Effector memory CD4-positive, alpha-beta T cell (primary cell): Measurements from ENCODE around the gene PIK3C2G.

Experiments used
- DNase-seq, 3 donors: peaks; one replicate each; pipeline ENCODE4 v3.0.0-alpha.2; 2020
- H3K27ac ChIP-seq: 2 replicates; pipeline ENCODE4 v1.7.0; 2013; ENCODE audit warnings: mild to moderate bottlenecking, low read length, moderate library complexity; ENCODE audit not compliant: insufficient read depth, poor library complexity, severe bottlenecking
- H3K27me3 ChIP-seq: replicated peaks from 2 replicates; pipeline ENCODE4 v1.7.0; 2013; ENCODE audit warnings: mild to moderate bottlenecking, low read length; ENCODE audit not compliant: insufficient read depth, control insufficient read depth, poor library complexity, severe bottlenecking
- H3K36me3 ChIP-seq: 2 replicates; pipeline ENCODE4 v1.7.0; 2013; ENCODE audit warnings: mild to moderate bottlenecking, low read length, moderate library complexity; ENCODE audit not compliant: control insufficient read depth, insufficient read depth
- H3K4me1 ChIP-seq: 2 replicates; pipeline ENCODE4 v1.7.0; 2013; ENCODE audit warnings: low read length, mild to moderate bottlenecking; ENCODE audit not compliant: control insufficient read depth, insufficient read depth, poor library complexity, severe bottlenecking
- H3K4me3 ChIP-seq: 2 replicates; pipeline ENCODE4 v1.7.0; 2013; ENCODE audit warnings: low read length, low read depth, mild to moderate bottlenecking; ENCODE audit not compliant: insufficient read depth, poor library complexity, severe bottlenecking
- H3K9me3 ChIP-seq: 2 replicates; pipeline ENCODE4 v1.7.0; 2013; ENCODE audit warnings: mild to moderate bottlenecking, low read length, moderate library complexity; ENCODE audit not compliant: control insufficient read depth

The PIK3C2G gene

GRCh38 chr12:18651525-18651924, 390.2 kb downstream of the PIK3C2G start:
- Histone ChIP-seq H3K27me3 (no peaks in the 10 kb centered on the region), H3K4me3 (no peak overlapping the region)

GRCh38 chr12:18652596-18652995, 391.3 kb downstream of the PIK3C2G start:
- Histone ChIP-seq H3K27ac (no peak overlapping the region), H3K9me3 (no peaks in the 10 kb centered on the region), H3K27me3 (no peaks in the 10 kb centered on the region), H3K4me3 (no peak overlapping the region), H3K4me1 (no peaks in the 10 kb centered on the region), H3K36me3 (no peaks in the 10 kb centered on the region)
- no peak for DNase-seq

More at GRCh38 chr12:18651525-18651924, 390.2 kb downstream of the PIK3C2G start:
- H3K9me3 ChIP-seq, result no peaks in the 10 kb centered on the region
- H3K4me1 ChIP-seq, result no peaks in the 10 kb centered on the region
- no peak overlapping the region for H3K27ac ChIP-seq
- DNase-seq, result no peak
- H3K36me3 ChIP-seq, result no peaks in the 10 kb centered on the region

GRCh38 chr12:18653465-18653864, 392.1 kb downstream of the PIK3C2G start:
- Histone ChIP-seq H3K27ac (no peak overlapping the region), H3K4me1 (no peaks in the 10 kb centered on the region), H3K9me3 (no peaks in the 10 kb centered on the region), H3K36me3 (no peaks in the 10 kb centered on the region), H3K27me3 (no peaks in the 10 kb centered on the region), H3K4me3 (no peak overlapping the region)
- DNase-seq, result no peak

- H3K9me3 ChIP-seq, result no peaks in the 10 kb centered on the region
- no peaks in the 10 kb centered on the region for H3K36me3 ChIP-seq
- H3K4me3 ChIP-seq, result no peak overlapping the region
- no peak for DNase-seq
- no peaks in the 10 kb centered on the region for H3K27me3 ChIP-seq
- H3K27ac ChIP-seq, result no peak overlapping the region
- H3K4me1 ChIP-seq, result no peaks in the 10 kb centered on the region
Measured at GRCh38 chr12:18655351-18655750, 394.0 kb downstream of the PIK3C2G start.

- DNase-seq, result no peak
- Histone ChIP-seq H3K4me1 (no peaks in the 10 kb centered on the region), H3K9me3 (no peaks in the 10 kb centered on the region), H3K36me3 (no peaks in the 10 kb centered on the region), H3K27ac (no peak overlapping the region), H3K27me3 (no peaks in the 10 kb centered on the region), H3K4me3 (no peak overlapping the region)
Measured at GRCh38 chr12:18658179-18658578, 396.9 kb downstream of the PIK3C2G start.

GRCh38 chr12:18658829-18659228, 397.5 kb downstream of the PIK3C2G start:
- H3K36me3 ChIP-seq, result no peaks in the 10 kb centered on the region
- no peaks in the 10 kb centered on the region for H3K4me1 ChIP-seq
- no peak overlapping the region for H3K27ac ChIP-seq
- no peaks in the 10 kb centered on the region for H3K27me3 ChIP-seq
- no peaks in the 10 kb centered on the region for H3K9me3 ChIP-seq
- H3K4me3 ChIP-seq, result no peak overlapping the region
- no peak for DNase-seq

GRCh38 chr12:18676141-18676540, 414.8 kb downstream of the PIK3C2G start:
- H3K9me3 ChIP-seq, result no peaks in the 10 kb centered on the region
- no peaks in the 10 kb centered on the region for H3K4me1 ChIP-seq
- H3K27me3 ChIP-seq, result no peaks in the 10 kb centered on the region
- H3K4me3 ChIP-seq, result no peak overlapping the region
- no peak overlapping the region for H3K27ac ChIP-seq
- H3K36me3 ChIP-seq, result no peaks in the 10 kb centered on the region
- no peak for DNase-seq

- Histone ChIP-seq H3K4me1 (no peaks in the 10 kb centered on the region), H3K4me3 (no peak overlapping the region), H3K27ac (no peak overlapping the region), H3K9me3 (no peaks in the 10 kb centered on the region), H3K36me3 (no peaks in the 10 kb centered on the region), H3K27me3 (no peaks in the 10 kb centered on the region)
- DNase-seq, result no peak
Measured at GRCh38 chr12:18676996-18677588, 415.8 kb downstream of the PIK3C2G start.

- DNase-seq, result no peak
- Histone ChIP-seq H3K9me3 (no peaks in the 10 kb centered on the region), H3K36me3 (no peaks in the 10 kb centered on the region), H3K27me3 (no peaks in the 10 kb centered on the region), H3K4me3 (no peak overlapping the region), H3K27ac (no peak overlapping the region), H3K4me1 (no peaks in the 10 kb centered on the region)
Measured at GRCh38 chr12:18681818-18682217, 420.5 kb downstream of the PIK3C2G start.

- Histone ChIP-seq H3K27ac (no peak overlapping the region), H3K36me3 (no peaks in the 10 kb centered on the region), H3K9me3 (no peaks in the 10 kb centered on the region), H3K4me1 (no peaks in the 10 kb centered on the region), H3K4me3 (no peak overlapping the region), H3K27me3 (no peaks in the 10 kb centered on the region)
- no peak for DNase-seq
Measured at GRCh38 chr12:18683327-18684013, 422.2 kb downstream of the PIK3C2G start.
